ENCODE data around the gene EPHA6. TPM values are rescaled to one million over a fixed set of nuclear protein-coding genes. Genes with fewer than 3 reads are reported as not detected.

Gene EPHA6
- total and polyA plus RNA-seq, 7 donors, result 0.04 TPM; not detected in 6

GRCh38 chr3:97694876-97695275 is 880.5 kb downstream of the EPHA6 start:
- Histone ChIP-seq H3K27me3 (ENCODE audit: insufficient read depth in 3 of 3, low read length in 2 of 3) (no peaks in the 10 kb centered on the region), H3K4me1 (no peaks in the 10 kb centered on the region), H3K4me3 (no peak overlapping the region), H3K36me3 (ENCODE audit: insufficient read depth in 1 of 2, low read depth in 1 of 2) (no peaks in the 10 kb centered on the region), H3K9me3 (no peaks in the 10 kb centered on the region), H3K27ac (no peak overlapping the region)
- 92 to 95% (median 92%) methylated on average over 1 of the region's 1 CpG for WGBS, 3 donors
- no peak for TF ChIP-seq CTCF (IDR thresholded peaks at IDR 0.05)
- intact Hi-C loops (cut with DNase I), result no loop called here
- DNase-seq (no peak), ATAC-seq (no peak)

- TF ChIP-seq CTCF (IDR thresholded peaks at IDR 0.05), result no peak
- 47 to 60% (median 50%) methylated on average over 5 of the region's 5 CpGs for WGBS, 3 donors
- no peak overlapping the region for H3K4me3 ChIP-seq
These were observed 884.3 kb downstream of the EPHA6 start for GRCh38 chr3:97698691-97699090.

GRCh38 chr3:97699889-97700288 is 885.5 kb downstream of the EPHA6 start:
- no peak for TF ChIP-seq CTCF (IDR thresholded peaks at IDR 0.05)
- WGBS, 3 donors, result 87 to 92% (median 91%) methylated on average over 2 of the region's 2 CpGs
- DNase-seq, result no peak
- no peaks in the 10 kb centered on the region for H3K36me3 ChIP-seq (ENCODE audit: insufficient read depth in 1 of 2, low read depth in 1 of 2)
- no peak for ATAC-seq
- H3K4me1 ChIP-seq, result no peaks in the 10 kb centered on the region
- H3K27me3 ChIP-seq (ENCODE audit: insufficient read depth in 3 of 3, low read length in 2 of 3), result no peaks in the 10 kb centered on the region
- H3K4me3 ChIP-seq, result no peak overlapping the region
- H3K9me3 ChIP-seq, result no peaks in the 10 kb centered on the region
- no peak overlapping the region for H3K27ac ChIP-seq
- intact Hi-C loops (cut with DNase I), result no loop called here

More at GRCh38 chr3:97698691-97699090, 884.3 kb downstream of the EPHA6 start:
- Histone ChIP-seq H3K27me3 (ENCODE audit: insufficient read depth in 3 of 3, low read length in 2 of 3) (no peaks in the 10 kb centered on the region), H3K36me3 (ENCODE audit: insufficient read depth in 1 of 2, low read depth in 1 of 2) (no peaks in the 10 kb centered on the region), H3K9me3 (no peaks in the 10 kb centered on the region), H3K4me1 (no peaks in the 10 kb centered on the region), H3K27ac (no peak overlapping the region)
- intact Hi-C loops (cut with DNase I), result no loop called here
- DNase-seq (no peak), ATAC-seq (no peak)

GRCh38 chr3:97705764-97706163 is 891.4 kb downstream of the EPHA6 start:
- Histone ChIP-seq H3K4me3 (no peak overlapping the region), H3K36me3 (ENCODE audit: insufficient read depth in 1 of 2, low read depth in 1 of 2) (no peaks in the 10 kb centered on the region), H3K27ac (no peak overlapping the region), H3K27me3 (ENCODE audit: insufficient read depth in 3 of 3, low read length in 2 of 3) (no peaks in the 10 kb centered on the region), H3K9me3 (no peaks in the 10 kb centered on the region), H3K4me1 (no peaks in the 10 kb centered on the region)
- DNase-seq (no peak), ATAC-seq (no peak)
- intact Hi-C loops (cut with DNase I), result no loop called here
- no peak for TF ChIP-seq CTCF (IDR thresholded peaks at IDR 0.05)
- WGBS, 3 donors, result 83 to 87% (median 86%) methylated on average over 2 of the region's 2 CpGs

- H3K27ac ChIP-seq, result no peak overlapping the region
- H3K27me3 ChIP-seq (ENCODE audit: insufficient read depth in 3 of 3, low read length in 2 of 3), result no peaks in the 10 kb centered on the region
- intact Hi-C loops (cut with DNase I), result no loop called here
- TF ChIP-seq CTCF (IDR thresholded peaks at IDR 0.05), result no peak
- no peak overlapping the region for H3K4me3 ChIP-seq
- H3K4me1 ChIP-seq, result no peaks in the 10 kb centered on the region
- DNase-seq (no peak), ATAC-seq (no peak)
- no peaks in the 10 kb centered on the region for H3K9me3 ChIP-seq
- WGBS, 3 donors, result 82 to 93% (median 84%) methylated on average over 4 of the region's 4 CpGs
- H3K36me3 ChIP-seq (ENCODE audit: insufficient read depth in 1 of 2, low read depth in 1 of 2), result no peaks in the 10 kb centered on the region
These were observed 891.8 kb downstream of the EPHA6 start for GRCh38 chr3:97706226-97706625.
